Femur (tissue), 1 donor: ENCODE results near the gene KLHL11.

Experiments used
- DNase-seq: peaks from one replicate; pipeline ENCODE4 v3.0.0-alpha.2; 2017

The KLHL11 gene

GRCh38 chr17:41806685-41807445 is 58.4 kb downstream of the KLHL11 start:
- DNase-seq, result no peak
